Ascending aorta (tissue), 2 donors: ENCODE results near the gene HSH2D. TPM values are rescaled to one million over a fixed set of nuclear protein-coding genes. Genes with fewer than 3 reads are reported as not detected.

Experiments
- DNase-seq, 2 donors: peaks; one replicate each; pipeline ENCODE4 v3.0.0-alpha.2; 2019; ENCODE audit warnings: low spot score in 2 of 2
- H3K27ac ChIP-seq, 2 donors: fragments of 200-600 bp; sonication (generic); one replicate each; pipeline ENCODE4 v1.5.1; 2016 to 2017; ENCODE audit warnings: mild to moderate bottlenecking in 1 of 2
- H3K27me3 ChIP-seq: fragments of 200-600 bp; sonication (generic); one replicate; pipeline ENCODE4 v1.5.1; 2017
- H3K36me3 ChIP-seq, 2 donors: fragments of 200-600 bp; sonication (generic); one replicate each; pipeline ENCODE4 v1.5.1; 2016
- H3K4me1 ChIP-seq, 2 donors: fragments of 200-600 bp; sonication (generic); one replicate each; pipeline ENCODE4 v1.5.1; 2016 to 2017; ENCODE audit warnings: mild to moderate bottlenecking in 1 of 2
- H3K4me3 ChIP-seq, 2 donors: fragments of 200-600 bp; sonication (generic); one replicate each; pipeline ENCODE4 v1.5.1; 2016 to 2017; ENCODE audit warnings: mild to moderate bottlenecking in 1 of 2
- H3K9me3 ChIP-seq, 2 donors: fragments of 200-600 bp; sonication (generic); one replicate each; pipeline ENCODE4 v1.5.1; 2016
- intact Hi-C: fragments of 100-400 bp; cut with DNase I; formaldehyde crosslinking; loops from one replicate; pipeline ENCODE4 v1.15.1; 2023
- total RNA-seq: library from RNA; depleted of rRNA; stranded (reverse); fragments of >200 nt; gene quantifications from one replicate; pipeline ENCODE4 v1.1.0, GENCODE V29; 2016
- TF ChIP-seq, protein P1 (sequence below), 3 experiments: fragments of 200-600 bp in 2 of 3; fragments of 450-650 bp in 1 of 3; sonication (generic) in 2 of 3; IDR thresholded peaks; one replicate each; pipeline ENCODE4 v1.5.1; 2016 to 2019; ENCODE audit warnings: antibody characterized with exemption in 3 of 3, mild to moderate bottlenecking in 1 of 3, moderate library complexity in 1 of 3

HSH2D gene
- total RNA-seq, 1 donor from 2014 or later, result not detected

DNA sequence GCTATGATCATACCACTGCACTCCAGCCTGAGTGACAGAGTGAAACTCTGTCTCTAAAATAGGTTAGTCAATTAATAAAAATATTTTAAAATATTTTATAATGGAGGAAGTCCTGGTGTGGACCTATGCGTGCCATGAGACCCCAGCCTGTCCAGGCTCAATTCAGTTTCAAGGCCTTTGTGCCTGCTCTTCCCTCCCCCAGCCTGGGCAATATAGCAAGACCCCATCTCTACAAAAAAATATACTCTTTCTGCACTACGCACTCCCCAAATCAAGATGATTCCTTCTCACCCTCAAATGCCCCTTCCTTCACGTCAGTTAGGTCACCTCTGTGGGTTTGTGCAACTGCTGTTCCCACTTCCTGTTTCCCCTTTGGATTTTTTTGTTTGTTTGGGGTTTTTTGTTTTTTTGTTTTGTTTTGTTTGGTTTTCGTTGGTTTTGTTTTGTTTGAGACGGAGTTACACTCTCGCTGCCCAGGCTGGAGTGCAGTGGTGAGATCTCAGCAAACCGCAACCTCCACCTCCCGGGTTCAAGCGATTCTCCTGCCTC is 1.4 kb upstream of the HSH2D start:
- Histone ChIP-seq H3K4me3 (no peak overlapping the region), H3K9me3 (no peaks in the 10 kb centered on the region), H3K27me3 (no peaks in the 10 kb centered on the region), H3K27ac (no peak overlapping the region), H3K36me3 (no peaks in the 10 kb centered on the region), H3K4me1 (no peaks in the 10 kb centered on the region)
- no peak for DNase-seq
- intact Hi-C loops, result no loop called here
- TF ChIP-seq, protein P1, sequence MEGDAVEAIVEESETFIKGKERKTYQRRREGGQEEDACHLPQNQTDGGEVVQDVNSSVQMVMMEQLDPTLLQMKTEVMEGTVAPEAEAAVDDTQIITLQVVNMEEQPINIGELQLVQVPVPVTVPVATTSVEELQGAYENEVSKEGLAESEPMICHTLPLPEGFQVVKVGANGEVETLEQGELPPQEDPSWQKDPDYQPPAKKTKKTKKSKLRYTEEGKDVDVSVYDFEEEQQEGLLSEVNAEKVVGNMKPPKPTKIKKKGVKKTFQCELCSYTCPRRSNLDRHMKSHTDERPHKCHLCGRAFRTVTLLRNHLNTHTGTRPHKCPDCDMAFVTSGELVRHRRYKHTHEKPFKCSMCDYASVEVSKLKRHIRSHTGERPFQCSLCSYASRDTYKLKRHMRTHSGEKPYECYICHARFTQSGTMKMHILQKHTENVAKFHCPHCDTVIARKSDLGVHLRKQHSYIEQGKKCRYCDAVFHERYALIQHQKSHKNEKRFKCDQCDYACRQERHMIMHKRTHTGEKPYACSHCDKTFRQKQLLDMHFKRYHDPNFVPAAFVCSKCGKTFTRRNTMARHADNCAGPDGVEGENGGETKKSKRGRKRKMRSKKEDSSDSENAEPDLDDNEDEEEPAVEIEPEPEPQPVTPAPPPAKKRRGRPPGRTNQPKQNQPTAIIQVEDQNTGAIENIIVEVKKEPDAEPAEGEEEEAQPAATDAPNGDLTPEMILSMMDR (IDR thresholded peaks at IDR 0.05), result no peak

DNA sequence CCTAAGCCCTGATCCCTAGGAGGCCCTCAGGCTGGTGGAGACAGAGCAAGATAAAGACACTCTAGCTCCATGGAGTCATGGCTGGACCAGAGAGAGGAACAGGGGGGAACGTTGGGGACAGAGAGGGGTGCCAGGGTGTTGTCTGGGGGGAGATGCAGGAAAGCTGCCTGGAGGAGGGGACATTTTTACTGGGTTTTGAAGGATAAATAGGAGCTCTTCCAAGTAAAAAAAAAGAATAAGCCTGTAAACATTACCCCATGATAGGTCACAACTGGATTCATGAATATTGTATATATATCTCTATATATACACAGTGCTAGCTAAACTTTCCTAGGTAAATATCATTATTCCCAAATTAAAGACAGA is 714 bp downstream of the HSH2D start:
- Histone ChIP-seq H3K36me3 (no peaks in the 10 kb centered on the region), H3K27me3 (no peaks in the 10 kb centered on the region), H3K4me1 (no peaks in the 10 kb centered on the region), H3K27ac (no peak overlapping the region), H3K4me3 (no peak overlapping the region), H3K9me3 (no peaks in the 10 kb centered on the region)
- DNase-seq, result no peak
- TF ChIP-seq, protein P1 (IDR thresholded peaks at IDR 0.05), result no peak
- intact Hi-C loops, result no loop called here

DNA sequence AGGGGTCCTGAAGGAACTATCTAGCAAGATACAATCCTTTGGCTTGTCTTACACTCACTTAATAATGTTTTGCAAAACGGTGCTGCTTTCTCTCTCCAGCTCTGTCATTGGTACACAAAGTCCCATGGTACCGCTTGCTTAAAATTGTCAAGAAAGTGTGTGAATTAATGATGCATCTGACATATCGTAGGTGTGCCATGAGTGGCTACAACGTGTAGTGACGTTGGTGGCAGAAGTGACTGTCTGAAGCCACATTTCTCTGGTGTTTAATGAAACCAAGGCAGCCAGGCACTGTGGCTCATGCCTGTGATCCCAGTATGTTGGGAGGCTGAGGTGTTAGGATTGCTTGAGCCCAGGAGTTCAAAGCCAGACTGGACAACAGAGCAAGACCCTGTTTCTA is 2.6 kb downstream of the HSH2D start:
- Histone ChIP-seq H3K9me3 (no peaks in the 10 kb centered on the region), H3K4me1 (no peaks in the 10 kb centered on the region), H3K27me3 (no peaks in the 10 kb centered on the region), H3K36me3 (no peaks in the 10 kb centered on the region), H3K4me3 (no peak overlapping the region), H3K27ac (no peak overlapping the region)
- no peak for DNase-seq
- intact Hi-C loops, result no loop called here
- TF ChIP-seq, protein P1 (IDR thresholded peaks at IDR 0.05), result no peak

DNA sequence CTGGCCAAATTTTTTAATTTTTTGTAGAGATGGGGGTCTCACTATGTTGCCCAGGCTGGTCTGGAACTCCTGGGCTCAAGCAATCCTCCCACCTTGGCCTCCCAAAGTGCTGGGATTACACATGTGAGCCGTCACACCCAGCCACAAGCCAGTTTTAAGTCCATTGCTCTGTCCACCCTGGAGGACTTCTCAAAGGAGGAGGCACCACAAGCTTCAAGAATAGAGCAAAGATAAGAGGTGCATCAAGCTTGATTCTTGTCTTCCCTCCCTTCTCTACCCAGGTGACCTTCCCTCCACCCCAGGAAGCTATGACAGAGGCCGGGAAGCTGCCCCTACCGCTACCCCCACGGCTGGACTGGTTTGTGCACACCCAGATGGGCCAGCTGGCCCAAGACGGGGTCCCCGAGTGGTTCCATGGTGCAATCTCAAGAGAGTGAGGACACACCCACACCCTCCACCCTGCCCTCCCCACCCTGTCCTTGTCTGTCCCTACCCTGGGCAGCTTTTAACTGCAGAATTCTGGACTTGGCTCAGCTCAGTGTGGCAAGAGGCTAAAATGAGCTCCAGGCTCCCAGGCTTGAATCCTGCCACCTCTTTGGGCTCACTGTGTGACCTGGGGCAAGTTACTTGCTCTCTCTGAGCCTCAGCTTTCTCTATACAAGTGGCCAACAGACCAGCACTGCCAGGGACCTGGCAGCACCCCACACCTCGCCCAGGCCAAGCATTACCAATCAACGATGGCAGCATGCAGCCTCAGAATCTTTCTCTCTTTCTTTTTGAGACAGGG is 5.2 kb downstream of the HSH2D start:
- Histone ChIP-seq H3K4me1 (no peaks in the 10 kb centered on the region), H3K27me3 (no peaks in the 10 kb centered on the region), H3K36me3 (no peaks in the 10 kb centered on the region), H3K4me3 (no peak overlapping the region), H3K9me3 (no peaks in the 10 kb centered on the region), H3K27ac (no peak overlapping the region)
- no peak for DNase-seq
- TF ChIP-seq, protein P1 (IDR thresholded peaks at IDR 0.05), result no peak
- intact Hi-C loops, result no loop called here

DNA sequence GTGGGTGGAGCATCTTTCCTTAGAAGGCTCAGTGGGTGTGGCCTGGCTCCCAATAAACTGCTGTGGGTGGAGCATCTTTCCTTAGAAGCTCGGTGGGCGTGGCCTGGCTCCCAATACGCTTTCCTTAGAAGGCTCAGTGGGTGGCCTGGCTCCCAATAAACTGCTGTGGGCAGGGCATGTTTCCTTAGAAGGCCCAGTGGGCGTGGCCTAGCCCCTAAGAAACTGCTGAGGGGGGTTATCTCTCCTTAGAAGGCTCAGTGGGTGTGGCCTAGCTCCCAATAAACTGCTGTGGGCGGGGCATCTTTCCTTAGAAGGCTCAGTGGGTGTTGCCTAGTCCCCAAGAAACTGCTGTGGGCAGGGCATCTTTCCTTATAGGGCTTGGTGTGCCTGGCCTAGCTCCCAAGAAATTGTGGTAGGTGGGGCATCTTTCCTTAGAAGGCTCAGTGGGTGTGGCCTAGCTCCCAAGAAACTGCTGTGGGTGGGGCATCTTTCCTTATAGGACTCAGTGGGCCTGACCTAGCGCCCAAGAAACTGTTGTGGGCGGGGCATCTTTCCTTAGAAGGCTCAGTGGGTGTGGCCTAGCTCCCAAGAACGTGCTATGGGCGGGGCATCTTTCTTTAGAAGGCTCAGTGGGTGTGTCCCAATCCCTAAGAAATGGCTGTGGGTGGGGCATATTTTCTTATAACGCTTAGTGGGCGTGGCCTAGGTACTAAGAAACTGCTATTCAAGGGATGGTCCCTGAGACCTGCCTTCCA is 10.3 kb downstream of the HSH2D start:
- Histone ChIP-seq H3K4me1 (no peaks in the 10 kb centered on the region), H3K4me3 (no peak overlapping the region), H3K27me3 (no peaks in the 10 kb centered on the region), H3K27ac (no peak overlapping the region), H3K9me3 (no peaks in the 10 kb centered on the region), H3K36me3 (no peaks in the 10 kb centered on the region)
- no peak for DNase-seq
- intact Hi-C loops, result no loop called here
- TF ChIP-seq, protein P1 (IDR thresholded peaks at IDR 0.05), result no peak
